Vagina (tissue), 2 donors: ENCODE results near the gene C11orf65. TPM values are rescaled to one million over a fixed set of nuclear protein-coding genes. Genes with fewer than 3 reads are reported as not detected.
"Not testable (repeated sequence)": the region's sequence is repeated elsewhere in the genome, so short reads cannot be mapped to it uniquely, and the experiment has no call there.

Experiments used
- DNase-seq, 2 donors: peaks; one replicate each; pipeline ENCODE4 v3.0.0-alpha.2; 2017; ENCODE audit errors: extremely low spot score in 2 of 2
- H3K27ac ChIP-seq: fragments of 200-600 bp; sonication (generic); one replicate; pipeline ENCODE4 v1.5.1; 2019
- H3K27me3 ChIP-seq: fragments of 200-600 bp; sonication (generic); one replicate; pipeline ENCODE4 v1.5.1; 2019
- H3K36me3 ChIP-seq, 2 donors: fragments of 200-600 bp; sonication (generic); one replicate each; pipeline ENCODE4 v1.5.1; 2017 to 2019
- H3K4me1 ChIP-seq: fragments of 200-600 bp; sonication (generic); one replicate; pipeline ENCODE4 v1.5.1; 2019
- H3K4me3 ChIP-seq, 2 donors: fragments of 200-600 bp; sonication (generic); 1 replicate in 1 of 2; 2 replicates in 1 of 2; pipeline ENCODE4 v1.5.1; 2016 to 2019
- H3K9me3 ChIP-seq: fragments of 200-600 bp; sonication (generic); one replicate; pipeline ENCODE4 v1.5.1; 2019
- POLR2A ChIP-seq, 2 donors: fragments of 450-650 bp; IDR thresholded peaks; one replicate each; pipeline ENCODE4 v1.6.1; 2017; ENCODE audit warnings: antibody characterized with exemption in 2 of 2, mild to moderate bottlenecking in 2 of 2, moderate library complexity in 2 of 2
- POLR2AphosphoS5 ChIP-seq, 2 donors: sonication (generic); formaldehyde crosslinking; IDR thresholded peaks; one replicate each; pipeline ENCODE4 v1.9.0; 2017; ENCODE audit warnings: antibody characterized with exemption in 2 of 2, mild to moderate bottlenecking in 2 of 2, low read depth in 1 of 2; ENCODE audit not compliant: insufficient read depth in 1 of 2
- intact Hi-C: fragments of 100-400 bp; cut with DNase I; formaldehyde crosslinking; loops from one replicate; pipeline ENCODE4 v1.15.1; 2023
- total RNA-seq: library from RNA; depleted of rRNA; stranded (reverse); fragments of >200 nt; gene quantifications from one replicate; pipeline ENCODE4 v1.2.3, GENCODE V29; 2016
- TF ChIP-seq, protein P1 (sequence below), 3 experiments: fragments of 450-650 bp in 2 of 3; fragments of 200-600 bp in 1 of 3; sonication (generic) in 1 of 3; IDR thresholded peaks; one replicate each; pipeline ENCODE4 v1.5.1; 2017 to 2019; ENCODE audit warnings: antibody characterized with exemption in 3 of 3, mild to moderate bottlenecking in 2 of 3, moderate library complexity in 2 of 3

Gene C11orf65
- total RNA-seq, 1 donor from 2014 or later = 0.25 TPM

DNA sequence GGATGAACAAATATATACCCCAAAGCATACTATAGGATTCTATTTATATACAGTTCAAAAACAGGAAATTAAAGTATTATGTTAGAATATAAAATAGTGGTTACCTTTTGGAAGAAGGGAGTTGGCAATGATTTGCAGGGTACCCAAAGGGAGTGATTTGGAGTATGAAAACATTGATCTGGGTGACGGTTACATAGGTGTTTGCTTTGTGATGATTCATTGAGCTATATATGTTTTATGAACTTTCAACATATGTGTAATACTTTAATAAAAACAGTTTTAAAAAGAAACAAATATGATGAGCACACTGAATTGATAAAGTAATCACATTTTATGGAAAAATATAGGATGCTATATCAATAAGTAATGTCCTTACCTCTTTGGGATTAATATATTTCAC, 36.0 kb downstream of the C11orf65 start:
- H3K27ac ChIP-seq = no peak overlapping the region
- no peaks in the 10 kb centered on the region for H3K4me1 ChIP-seq
- no peak overlapping the region for H3K4me3 ChIP-seq
- no peaks in the 10 kb centered on the region for H3K9me3 ChIP-seq
- H3K36me3 ChIP-seq = no peaks in the 10 kb centered on the region
- no peak for DNase-seq
- intact Hi-C loops = no loop called here
- TF ChIP-seq, protein P1, sequence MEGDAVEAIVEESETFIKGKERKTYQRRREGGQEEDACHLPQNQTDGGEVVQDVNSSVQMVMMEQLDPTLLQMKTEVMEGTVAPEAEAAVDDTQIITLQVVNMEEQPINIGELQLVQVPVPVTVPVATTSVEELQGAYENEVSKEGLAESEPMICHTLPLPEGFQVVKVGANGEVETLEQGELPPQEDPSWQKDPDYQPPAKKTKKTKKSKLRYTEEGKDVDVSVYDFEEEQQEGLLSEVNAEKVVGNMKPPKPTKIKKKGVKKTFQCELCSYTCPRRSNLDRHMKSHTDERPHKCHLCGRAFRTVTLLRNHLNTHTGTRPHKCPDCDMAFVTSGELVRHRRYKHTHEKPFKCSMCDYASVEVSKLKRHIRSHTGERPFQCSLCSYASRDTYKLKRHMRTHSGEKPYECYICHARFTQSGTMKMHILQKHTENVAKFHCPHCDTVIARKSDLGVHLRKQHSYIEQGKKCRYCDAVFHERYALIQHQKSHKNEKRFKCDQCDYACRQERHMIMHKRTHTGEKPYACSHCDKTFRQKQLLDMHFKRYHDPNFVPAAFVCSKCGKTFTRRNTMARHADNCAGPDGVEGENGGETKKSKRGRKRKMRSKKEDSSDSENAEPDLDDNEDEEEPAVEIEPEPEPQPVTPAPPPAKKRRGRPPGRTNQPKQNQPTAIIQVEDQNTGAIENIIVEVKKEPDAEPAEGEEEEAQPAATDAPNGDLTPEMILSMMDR (IDR thresholded peaks at IDR 0.05) = no peak
- no peak for TF ChIP-seq POLR2AphosphoS5 (IDR thresholded peaks at IDR 0.05; ENCODE audit: insufficient read depth in 1 of 2, low read depth in 1 of 2)
- TF ChIP-seq POLR2A (IDR thresholded peaks at IDR 0.05) = no peak
- H3K27me3 ChIP-seq = no peaks in the 10 kb centered on the region

DNA sequence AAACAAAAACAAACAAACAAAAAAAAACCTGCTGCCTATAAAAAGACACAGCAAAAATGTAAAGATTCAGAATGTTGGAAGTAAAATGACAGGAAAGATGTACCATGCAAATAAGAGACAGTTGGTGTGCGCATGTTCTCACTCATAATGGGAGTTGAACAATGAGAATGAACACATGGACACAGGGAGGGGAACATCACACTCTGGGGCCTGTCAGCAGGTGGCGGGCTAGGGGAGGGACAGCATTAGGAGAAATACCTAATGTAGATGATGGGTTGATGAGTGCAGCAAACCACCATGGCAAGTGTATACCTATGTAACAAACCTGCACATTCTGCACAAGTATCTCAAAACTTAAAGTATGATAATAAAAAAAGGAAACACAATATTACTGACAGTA, 49.8 kb downstream of the C11orf65 start:
- H3K9me3 ChIP-seq, H3K4me1 ChIP-seq, H3K36me3 ChIP-seq, intact Hi-C loops, H3K27ac ChIP-seq, H3K4me3 ChIP-seq, DNase-seq, H3K27me3 ChIP-seq: not testable (repeated sequence)

DNA sequence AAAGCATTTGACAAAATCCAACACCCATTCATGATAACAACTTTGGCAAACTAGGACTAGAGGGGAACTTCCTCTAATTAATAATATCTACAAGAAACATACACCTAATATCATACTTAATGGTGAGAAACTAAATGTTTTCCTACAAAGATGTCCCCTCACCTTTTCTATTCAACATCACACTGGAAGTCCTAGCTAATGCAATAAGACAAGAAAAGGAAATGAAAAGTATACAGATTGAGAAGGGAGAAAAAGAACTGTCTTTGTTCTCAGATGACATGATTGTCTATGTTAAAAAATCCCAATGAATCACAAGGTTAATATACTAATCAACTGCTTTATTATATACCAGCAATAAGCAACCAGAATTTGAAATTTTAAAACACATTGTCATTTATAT, 52.4 kb downstream of the C11orf65 start:
- intact Hi-C loops = no loop called here
- Histone ChIP-seq H3K27me3 (no peaks in the 10 kb centered on the region), H3K36me3 (no peaks in the 10 kb centered on the region), H3K4me1 (no peaks in the 10 kb centered on the region), H3K4me3 (no peak overlapping the region), H3K27ac (no peak overlapping the region), H3K9me3 (no peaks in the 10 kb centered on the region)
- DNase-seq = no peak
- TF ChIP-seq POLR2AphosphoS5 (IDR thresholded peaks at IDR 0.05; ENCODE audit: insufficient read depth in 1 of 2, low read depth in 1 of 2) = no peak

DNA sequence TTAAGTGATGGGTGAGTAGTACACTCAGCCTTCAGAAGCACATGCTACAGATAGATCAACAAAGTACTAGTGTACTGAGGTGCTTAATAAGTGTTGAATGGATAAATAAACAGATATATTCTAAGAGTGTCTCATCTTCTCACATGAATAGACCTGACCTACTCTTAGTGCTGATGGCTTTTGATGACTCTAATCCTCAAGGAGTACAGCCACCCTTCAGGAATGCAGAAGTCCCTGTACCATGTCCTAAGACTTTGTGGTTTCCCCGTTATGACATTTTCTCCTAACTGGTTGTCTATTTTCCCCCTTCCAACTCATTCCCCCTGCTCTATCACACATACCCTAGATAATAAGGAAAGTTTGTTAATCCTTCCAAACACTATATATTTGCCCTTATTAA, 61.6 kb downstream of the C11orf65 start:
- intact Hi-C loops = no loop called here
- Histone ChIP-seq H3K4me1 (no peaks in the 10 kb centered on the region), H3K4me3 (no peak overlapping the region), H3K27ac (no peak overlapping the region), H3K27me3 (no peaks in the 10 kb centered on the region), H3K36me3 (no peaks in the 10 kb centered on the region), H3K9me3 (no peaks in the 10 kb centered on the region)
- TF ChIP-seq POLR2AphosphoS5 (IDR thresholded peaks at IDR 0.05; ENCODE audit: insufficient read depth in 1 of 2, low read depth in 1 of 2) = no peak
- TF ChIP-seq, protein P1 (IDR thresholded peaks at IDR 0.05) = no peak
- no peak for TF ChIP-seq POLR2A (IDR thresholded peaks at IDR 0.05)
- no peak for DNase-seq

DNA sequence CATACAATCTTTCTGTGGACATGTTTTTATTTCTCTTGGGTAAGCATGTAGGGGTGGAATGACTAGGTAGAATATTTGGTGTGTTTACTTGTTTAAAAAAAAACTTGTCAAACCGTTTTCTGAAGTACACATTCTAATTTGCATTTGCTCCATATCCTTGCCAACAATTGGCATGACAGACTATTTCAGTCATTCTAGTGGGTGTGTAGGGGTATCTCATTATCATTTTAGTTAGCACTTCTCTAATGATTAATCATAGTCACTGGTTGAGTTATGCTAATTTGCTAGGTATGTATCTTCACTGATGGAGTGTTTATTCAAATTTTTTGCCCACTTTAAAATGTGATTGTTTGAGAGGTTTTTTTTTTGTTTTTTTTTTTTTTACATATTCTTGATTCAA, 64.3 kb downstream of the C11orf65 start:
- intact Hi-C loops = no loop called here
- Histone ChIP-seq H3K4me3 (no peak overlapping the region), H3K9me3 (no peaks in the 10 kb centered on the region), H3K27ac (no peak overlapping the region), H3K27me3 (no peaks in the 10 kb centered on the region), H3K36me3 (no peaks in the 10 kb centered on the region), H3K4me1 (no peaks in the 10 kb centered on the region)
- no peak for DNase-seq
- TF ChIP-seq, protein P1 (IDR thresholded peaks at IDR 0.05) = no peak
- no peak for TF ChIP-seq POLR2A (IDR thresholded peaks at IDR 0.05)
- TF ChIP-seq POLR2AphosphoS5 (IDR thresholded peaks at IDR 0.05; ENCODE audit: insufficient read depth in 1 of 2, low read depth in 1 of 2) = no peak

DNA sequence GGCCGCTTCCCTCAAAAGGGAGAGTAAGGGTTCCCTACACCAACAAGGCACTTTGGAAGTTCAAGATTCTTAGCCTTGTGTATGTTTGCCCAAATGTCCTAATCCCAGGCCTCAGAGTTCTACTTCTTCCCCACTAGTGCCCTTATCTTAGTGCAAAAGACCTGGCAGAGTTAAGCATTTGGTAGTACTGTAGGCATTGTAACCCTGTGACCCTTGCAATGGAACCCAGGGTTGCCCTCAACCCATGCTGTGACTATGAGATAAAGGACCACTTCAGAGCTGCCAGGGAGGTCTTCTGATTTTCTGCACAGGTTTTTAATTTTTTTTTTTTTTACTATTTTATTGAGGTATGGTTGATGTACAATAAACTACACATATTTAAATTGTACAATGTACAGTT, 65.1 kb downstream of the C11orf65 start:
- DNase-seq = no peak
- no peaks in the 10 kb centered on the region for H3K36me3 ChIP-seq
- H3K4me1 ChIP-seq = no peaks in the 10 kb centered on the region
- no peaks in the 10 kb centered on the region for H3K9me3 ChIP-seq
- intact Hi-C loops = no loop called here
- H3K27me3 ChIP-seq = no peaks in the 10 kb centered on the region
- no peak overlapping the region for H3K4me3 ChIP-seq
- TF ChIP-seq POLR2A (IDR thresholded peaks at IDR 0.05) (no peak), POLR2AphosphoS5 (IDR thresholded peaks at IDR 0.05; ENCODE audit: insufficient read depth in 1 of 2, low read depth in 1 of 2) (no peak)
- TF ChIP-seq, protein P1 (IDR thresholded peaks at IDR 0.05) = no peak
- H3K27ac ChIP-seq = no peak overlapping the region
